HG02981 (cell line): ENCODE measurements around the gene JADE2.
A peak's percentile ranks its signal among the peaks of the same experiment; 100 is the strongest.
"Not testable (repeated sequence)": the region's sequence is repeated elsewhere in the genome, so short reads cannot be mapped to it uniquely, and the experiment has no call there.

Source experiments
- ATAC-seq: cut with Tn5 transposase; IDR thresholded peaks from one replicate; pipeline ENCODE4 v1.9.1; 2021; ENCODE audit warnings: mild to moderate bottlenecking, moderate library complexity; ENCODE audit not compliant: unreplicated experiment

The JADE2 gene

DNA sequence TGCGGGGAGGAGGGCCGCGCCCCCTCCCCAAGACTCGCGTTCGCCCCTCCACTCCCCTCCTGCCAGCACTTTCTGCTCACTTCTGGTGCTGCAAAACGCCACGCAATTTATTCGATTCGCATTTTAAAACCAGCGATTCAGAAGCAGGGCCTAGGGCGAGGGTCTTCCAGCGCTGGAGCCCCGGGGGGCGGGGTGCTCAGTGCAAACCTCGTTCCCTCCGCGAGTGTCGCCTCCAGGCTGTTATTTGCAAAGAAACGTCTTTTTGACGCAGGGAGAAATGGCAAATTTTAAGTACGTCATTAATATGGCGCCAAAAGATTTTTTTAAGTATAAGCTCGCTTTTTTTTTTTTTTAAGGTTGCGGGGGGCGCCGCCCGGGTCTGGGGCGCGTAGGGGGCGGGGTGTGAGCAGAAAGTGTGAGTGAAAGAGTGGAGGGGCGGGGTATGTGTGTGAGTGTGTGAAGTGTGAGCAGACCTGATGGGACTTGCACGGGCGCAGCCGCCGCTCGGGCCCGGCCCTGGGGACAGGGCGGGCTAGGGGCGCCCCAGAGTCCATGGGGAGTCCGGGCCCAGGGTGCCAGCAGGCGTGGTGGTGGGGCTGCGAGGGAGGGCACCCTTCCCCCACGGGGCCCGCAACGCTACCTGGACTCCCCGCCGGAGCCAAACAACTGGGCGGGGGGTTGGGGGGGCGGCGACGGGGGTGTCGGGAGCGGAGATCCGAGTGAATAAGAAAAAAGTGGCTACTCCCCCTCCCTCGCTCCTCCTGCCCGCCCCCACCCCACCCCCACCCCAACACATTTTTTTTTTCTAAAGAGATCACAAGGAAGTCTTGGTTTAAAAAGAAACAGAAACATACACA lies at the start of gene JADE2:
TSS of gene JADE2 (plus strand) at position 845 of the 857 bp plus-strand sequence. CDS start 10,188 bp downstream, outside the sequence.
- ATAC-seq = peak; percentile 35

DNA sequence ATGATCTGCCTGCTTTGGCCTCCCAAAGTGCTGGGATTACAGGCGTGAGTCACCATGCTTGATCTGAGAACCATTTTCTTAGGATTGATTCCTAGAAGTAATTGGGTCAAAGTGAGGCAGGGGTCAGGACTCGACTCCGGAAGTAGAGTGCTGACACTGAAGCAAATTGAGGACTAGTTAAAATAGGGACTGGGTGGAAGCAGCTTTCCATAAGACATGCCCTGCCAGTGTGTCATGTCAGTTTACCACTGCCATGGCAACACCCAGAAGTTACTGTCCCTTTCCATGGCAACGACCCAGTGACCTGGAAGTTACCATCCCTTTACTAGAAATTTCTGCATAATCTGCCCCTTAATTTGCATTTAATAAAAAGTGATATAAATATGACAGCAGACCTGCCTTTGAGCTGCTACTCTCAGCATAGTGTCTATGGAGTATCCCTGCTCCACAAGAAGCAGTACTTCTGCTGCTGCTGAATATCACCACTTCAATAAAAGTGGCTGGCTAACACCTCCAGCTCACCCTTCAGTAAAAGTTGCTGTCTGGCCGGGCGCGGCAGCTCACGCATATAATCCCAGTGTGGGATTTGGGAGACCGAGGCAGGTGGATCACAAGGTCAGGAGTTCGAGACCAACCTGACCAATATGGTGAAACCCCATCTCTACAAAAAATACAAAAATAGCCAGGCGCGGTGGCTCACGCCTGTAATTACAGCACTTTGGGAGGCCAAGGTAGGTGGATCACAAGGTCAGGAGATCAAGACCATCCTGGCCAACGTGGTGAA lies 47.8 kb upstream of the JADE2 start:
- no peak for ATAC-seq

DNA sequence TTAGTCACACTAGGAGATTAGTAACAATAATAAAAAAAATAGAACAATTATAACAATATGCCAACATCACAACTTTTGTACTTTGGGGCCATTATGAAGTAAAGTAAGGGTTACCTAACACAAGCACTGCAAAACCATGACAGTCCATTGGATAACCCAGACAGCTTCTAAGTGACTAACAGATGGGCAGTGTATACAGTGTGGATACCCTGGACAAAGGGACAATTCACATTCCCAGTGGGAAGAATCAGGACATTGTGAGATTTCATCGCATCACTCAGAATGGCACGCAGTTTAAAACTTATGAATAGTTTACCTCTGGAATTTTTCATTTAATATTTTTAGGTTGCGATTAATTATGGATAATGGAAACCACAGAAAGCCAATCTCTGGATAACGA lies 45.6 kb upstream of the JADE2 start:
- ATAC-seq = no peak

DNA sequence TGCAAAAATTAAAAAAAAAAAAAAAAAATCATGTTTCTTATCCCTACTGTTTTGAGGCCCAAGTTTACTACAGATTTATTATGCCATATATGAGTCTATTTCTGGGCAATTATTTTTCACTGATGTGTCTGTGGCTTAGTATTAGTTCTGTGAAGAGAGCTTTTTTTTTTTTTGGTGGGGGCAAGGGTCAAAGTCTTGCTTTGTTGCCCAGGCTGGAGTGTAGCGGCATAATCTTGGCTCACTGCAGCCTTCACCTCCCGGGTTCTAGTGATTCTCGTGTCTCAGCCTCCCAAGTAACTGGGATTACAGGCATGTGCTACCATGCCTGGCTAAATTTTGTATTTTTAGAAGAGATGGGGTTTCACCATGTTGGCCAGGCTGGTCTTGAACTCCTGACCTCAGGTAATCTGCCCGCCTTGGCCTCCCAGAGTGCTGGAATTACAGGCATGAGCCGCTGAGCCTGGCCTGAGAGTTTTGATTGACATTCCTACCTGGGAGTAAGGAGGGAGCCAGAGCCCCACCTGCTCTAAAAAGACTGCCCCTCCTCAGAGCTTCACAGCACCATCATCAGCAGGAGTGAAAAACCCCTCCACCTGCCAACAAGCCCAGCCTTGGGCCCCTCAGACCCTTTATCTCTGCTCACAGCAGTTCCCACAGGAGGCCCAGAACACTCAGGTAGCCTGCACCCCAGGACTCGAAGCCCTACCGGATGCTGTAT lies 36.1 kb upstream of the JADE2 start:
- ATAC-seq = no peak

DNA sequence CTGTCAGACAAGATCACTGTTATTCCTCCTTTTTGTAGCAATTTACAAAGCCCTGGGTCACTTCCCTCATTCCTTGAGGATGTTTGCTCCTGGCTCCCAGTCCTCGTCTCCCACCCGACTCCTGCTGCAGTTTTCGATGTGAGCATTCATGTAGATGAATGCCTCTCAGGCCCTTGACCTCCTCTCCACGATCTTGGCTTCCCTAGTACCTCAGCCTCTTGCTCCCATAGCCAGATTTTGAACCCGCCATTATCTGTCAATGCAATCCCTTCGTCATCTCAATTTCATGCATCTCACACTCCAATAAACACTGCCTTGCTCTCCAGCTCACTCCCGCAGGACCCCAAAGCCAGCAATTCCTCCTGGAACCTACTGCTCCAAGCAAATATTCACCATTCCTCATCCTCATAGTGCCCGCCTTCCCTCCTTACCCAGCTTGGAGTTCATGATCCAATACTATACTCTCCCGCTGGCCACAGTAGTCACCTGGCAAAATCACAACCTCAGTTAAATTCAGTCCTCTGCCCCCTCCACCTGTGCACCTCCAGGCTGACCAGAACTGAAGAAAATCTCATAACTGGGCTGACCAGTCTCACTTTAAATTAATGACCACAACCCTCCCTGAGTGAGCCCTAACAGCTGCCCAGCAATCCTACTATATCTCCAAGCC lies 35.1 kb upstream of the JADE2 start:
- no peak for ATAC-seq

DNA sequence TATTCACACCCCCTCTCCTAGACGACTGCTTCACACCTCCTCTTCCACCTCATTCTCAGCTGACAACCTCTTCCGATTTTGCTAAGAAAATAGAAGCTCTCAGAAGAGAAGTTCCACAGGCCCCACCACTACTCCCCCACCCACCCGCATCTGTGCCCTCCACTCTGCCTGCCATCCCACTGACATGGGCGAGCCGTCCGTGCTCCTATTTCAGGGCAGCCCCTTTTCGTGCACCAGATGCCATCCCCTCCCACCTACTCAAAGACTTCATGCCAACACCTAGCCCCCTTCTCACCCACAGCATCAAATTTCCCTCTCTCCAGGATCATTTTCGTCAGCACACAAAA lies 34.6 kb upstream of the JADE2 start:
- no peak for ATAC-seq

DNA sequence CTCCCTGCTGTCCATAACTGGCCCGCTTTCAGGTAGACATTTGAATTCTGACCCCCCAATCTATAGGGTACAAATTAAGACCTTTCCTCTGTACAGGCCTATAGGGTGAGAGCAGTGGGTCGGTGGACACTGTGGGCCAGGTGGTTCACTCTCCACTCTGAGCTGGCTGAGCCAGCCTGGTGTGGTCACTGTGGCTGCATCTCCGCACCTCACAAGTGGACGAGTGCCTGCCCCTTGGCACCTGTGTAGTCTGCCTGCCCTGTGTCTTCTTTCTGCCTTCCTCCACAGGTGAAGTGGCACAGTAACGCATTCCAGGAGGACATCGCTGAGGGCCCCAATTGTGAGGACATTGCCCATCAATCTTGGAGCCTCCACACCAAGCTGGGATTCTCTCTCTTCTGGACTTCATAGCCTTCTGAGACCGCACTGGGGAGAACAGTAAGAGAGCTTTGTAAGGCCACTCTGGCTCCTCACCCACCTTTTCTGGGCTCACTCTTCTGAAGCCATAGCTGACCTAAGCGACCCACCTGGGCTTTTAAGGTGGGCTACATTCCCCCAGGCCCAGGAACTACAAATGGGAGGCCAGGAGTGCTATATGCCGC lies 33.5 kb upstream of the JADE2 start:
- no peak for ATAC-seq

DNA sequence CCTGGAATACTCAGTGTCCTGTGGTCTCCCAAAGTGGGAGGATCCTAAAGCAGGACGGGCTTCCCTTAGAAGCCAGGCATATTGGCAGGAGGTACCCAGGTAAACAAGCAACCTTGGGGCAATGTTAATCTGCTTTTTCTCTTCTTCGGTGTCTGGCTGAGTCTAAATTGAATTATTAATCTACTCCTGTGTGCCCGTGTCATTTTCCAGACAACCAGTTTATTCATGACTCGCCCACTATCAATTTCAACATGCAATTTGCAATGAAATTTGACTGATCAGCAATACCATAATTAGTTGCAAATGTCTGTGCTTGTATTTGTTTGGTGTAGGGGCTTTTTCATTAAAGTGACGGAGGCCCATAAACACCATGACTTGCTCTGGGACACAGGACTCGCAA lies 32.9 kb upstream of the JADE2 start:
- ATAC-seq = no peak

DNA sequence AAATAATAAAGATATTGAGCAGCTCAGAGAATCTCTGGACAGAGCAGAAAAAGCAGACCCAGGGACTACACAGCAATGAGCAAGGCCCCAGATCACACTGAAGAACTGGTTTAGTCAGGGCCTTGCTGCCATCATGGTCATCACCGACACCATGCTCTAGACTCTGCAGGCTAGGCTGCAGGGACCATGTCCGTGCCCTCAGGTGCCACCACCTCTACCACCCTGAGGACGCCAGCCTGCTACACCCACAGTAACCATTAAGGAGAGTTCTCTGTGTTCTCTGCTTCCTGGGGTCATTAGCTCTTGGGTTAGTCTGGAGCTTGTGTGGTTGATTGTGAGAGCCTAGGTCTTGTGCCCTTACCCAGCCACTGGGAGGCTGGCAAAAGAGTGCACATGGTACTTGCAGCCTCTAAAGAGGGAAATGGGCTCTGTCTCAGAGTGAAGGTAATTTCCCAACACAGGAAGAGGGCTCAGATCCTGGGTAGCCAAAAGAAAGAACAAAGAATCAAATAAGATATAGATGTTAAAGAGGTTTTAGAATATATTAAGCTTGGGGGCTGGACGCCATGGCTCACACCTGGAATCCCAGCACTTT lies 31.9 kb upstream of the JADE2 start:
- ATAC-seq = no peak

DNA sequence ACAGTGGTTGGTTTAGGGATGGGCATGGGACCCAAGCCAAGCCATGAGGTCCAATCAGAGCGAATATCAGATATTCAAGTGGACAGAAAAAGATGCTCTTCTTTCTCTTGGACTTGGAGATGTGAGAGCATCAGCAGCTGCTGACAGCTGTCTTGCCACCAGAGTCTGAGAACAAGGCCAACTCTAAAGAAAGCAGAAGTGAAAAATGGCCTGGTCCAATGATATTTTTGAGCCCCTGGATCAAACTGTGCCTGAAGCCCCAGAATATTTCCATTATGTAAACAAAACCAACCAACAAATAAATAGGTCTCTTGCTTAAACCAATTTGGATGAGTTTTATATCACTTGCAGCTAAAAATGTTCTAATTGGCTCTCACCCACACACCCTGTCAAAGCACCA lies 30.7 kb upstream of the JADE2 start:
- ATAC-seq = no peak

DNA sequence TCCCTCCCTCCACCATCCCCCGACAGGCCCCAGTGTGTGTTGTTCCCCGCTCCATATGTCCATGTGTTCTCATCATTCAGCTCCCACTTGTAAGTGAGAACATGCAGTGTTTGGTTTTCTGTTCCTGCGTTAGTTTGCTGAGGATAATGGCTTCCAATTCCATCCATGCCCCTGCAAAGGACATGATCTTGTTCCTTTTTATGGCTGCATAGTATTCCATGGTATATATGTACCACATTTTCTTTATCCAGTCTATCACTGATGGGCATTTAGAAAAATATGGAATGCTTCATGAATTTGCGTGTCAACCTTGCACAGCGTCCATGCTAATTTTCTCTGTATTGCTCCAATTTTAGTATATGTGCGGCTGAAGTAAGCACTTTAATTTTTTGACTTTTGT lies 25.6 kb upstream of the JADE2 start:
- not testable (repeated sequence) for ATAC-seq

DNA sequence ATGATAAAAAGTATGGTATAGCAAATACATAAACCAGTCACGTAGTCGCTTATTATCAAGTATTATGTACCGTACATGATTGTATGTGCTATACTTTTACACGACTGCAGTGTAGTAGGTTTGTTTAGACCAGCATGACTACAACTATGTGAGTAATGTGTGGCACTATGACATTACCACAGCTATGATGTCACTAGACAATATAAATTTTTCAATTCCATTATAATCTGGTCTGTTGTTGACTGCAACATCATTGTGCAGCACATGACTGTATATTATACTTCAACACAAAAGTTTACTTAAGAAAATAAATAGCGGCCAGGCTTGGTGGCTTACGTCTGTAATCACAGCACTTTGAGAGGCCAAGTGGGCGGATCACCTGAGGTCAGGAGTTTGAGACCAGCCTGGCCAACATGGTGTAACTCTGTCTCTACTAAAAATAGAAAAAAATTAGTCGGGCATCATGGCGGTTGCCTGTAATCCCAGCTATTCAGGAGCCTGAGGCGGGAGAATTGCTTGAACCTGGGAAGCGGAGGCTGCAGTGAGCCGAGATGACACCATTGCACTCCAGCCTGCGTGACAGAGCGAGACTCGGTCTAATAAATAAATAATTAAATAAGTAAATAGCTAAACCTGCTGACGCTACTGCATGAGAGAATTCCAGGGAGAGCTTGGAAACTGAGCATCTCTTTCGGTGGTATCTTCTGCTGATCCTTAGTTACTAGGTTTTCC lies 24.6 kb upstream of the JADE2 start:
- no peak for ATAC-seq

DNA sequence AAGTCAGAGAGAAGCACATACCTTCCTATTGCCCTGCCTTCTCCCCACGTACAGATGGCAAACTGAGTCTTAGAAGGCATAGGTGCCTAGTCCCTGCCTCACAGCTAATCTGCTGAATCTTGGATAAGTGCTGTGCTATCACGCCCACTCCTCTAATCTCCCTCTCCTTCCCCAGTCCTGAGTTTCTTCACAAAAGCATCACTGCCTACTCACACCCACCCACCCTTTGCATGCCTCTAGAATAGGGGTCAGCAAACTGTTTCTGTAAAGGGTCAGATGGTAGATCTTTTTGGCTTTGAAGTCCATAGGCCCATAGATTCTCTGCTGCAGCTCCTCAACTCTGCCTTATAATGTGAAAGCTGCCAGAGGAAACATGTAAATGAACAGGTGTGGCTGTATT lies 23.2 kb upstream of the JADE2 start:
- ATAC-seq = no peak

DNA sequence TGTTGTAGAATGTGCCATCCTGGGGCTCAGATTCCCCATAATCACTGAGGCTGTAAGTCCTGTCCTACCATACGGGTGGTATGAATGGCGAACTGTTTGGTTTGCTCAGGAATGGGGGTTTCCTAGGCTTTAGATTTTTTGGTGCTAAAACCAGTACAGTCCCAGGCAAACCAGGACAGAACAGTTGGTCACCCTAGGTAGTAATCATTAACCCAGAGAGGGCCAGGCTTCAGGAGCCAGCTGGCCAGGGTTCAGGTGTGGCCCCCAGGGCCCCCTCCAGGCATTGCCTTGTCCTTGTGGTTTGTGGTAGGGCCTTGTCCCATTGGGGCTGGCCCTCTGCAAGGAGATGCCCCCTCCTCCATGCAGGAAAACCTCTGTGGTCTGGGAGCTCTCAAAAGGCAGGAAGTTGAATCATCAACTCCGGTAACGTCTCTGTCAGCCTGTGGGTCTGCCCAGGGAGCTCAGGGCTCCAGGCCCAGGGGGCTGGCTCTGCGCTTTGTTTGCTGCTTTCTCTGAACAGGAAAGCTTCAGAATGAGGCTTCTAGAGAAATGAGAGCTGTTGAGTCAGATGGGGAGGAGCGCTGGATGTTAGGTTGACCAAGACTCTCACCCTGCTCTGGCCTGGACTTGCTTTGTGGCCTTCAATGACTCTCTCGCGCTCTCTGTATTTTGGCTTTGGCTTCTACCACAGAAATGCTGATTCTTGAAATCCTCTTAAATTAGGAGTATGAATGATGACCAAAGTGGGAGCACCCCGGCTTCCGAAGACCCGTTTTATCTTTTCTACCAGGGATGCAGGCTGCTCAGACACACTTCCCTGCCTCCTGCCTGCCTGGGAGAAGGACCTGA lies 22.2 kb upstream of the JADE2 start:
- peak; percentile 86 for ATAC-seq

DNA sequence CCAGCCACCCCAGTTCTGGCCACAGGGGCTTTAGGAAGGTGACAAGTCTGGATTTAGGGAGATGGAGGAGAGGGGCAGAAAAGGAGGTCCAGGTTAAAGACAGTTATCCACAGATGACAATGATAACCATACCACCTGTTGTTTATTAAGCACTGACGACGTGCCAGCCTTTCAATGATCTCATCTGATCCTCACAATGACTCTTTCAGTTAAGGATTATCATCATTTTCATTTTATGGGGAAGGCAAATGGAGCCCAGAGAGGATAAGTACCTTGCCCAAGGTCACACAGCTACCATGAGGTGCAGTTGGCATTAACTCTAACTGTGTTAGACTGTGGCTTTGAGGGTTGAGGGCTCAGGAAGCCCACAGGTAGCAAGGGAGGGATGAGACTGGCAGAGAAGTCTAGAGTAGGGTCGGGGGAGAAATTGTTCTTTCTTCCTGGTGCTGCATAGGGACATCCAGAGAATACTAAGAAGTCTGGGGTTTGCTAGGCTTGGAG lies 21.5 kb upstream of the JADE2 start:
- no peak for ATAC-seq

DNA sequence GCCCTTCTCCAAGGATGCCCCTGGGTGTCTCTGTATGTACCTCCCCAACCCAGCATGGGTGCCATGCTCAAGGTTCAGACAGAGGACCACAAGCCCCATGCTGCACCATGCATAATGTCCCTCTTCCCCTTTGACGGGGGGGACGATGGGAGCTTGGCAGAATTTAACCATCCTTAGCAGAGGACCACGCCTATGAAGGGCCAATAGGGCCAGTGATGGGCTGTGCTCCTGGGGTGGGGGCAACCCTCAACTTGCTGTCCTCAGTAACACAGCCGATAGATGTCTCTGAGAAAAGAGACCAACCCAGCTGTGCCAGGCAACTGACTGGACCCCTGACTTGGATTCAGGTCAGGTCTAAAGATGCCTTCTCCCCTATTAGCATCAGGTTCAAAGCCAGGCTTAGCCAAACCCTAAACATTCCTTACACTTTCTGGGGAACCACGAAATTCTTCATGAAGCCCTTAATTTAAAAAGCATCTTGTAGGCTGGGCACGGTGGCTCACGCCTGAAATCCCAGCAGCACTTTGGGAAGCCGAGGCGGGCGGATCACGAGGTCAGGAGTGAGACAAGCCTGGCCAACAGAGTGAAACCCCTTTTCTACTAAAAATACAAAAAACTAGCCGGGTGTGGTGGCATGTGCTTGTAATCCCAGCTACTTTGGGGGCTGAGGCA lies 20.7 kb upstream of the JADE2 start:
- no peak for ATAC-seq

DNA sequence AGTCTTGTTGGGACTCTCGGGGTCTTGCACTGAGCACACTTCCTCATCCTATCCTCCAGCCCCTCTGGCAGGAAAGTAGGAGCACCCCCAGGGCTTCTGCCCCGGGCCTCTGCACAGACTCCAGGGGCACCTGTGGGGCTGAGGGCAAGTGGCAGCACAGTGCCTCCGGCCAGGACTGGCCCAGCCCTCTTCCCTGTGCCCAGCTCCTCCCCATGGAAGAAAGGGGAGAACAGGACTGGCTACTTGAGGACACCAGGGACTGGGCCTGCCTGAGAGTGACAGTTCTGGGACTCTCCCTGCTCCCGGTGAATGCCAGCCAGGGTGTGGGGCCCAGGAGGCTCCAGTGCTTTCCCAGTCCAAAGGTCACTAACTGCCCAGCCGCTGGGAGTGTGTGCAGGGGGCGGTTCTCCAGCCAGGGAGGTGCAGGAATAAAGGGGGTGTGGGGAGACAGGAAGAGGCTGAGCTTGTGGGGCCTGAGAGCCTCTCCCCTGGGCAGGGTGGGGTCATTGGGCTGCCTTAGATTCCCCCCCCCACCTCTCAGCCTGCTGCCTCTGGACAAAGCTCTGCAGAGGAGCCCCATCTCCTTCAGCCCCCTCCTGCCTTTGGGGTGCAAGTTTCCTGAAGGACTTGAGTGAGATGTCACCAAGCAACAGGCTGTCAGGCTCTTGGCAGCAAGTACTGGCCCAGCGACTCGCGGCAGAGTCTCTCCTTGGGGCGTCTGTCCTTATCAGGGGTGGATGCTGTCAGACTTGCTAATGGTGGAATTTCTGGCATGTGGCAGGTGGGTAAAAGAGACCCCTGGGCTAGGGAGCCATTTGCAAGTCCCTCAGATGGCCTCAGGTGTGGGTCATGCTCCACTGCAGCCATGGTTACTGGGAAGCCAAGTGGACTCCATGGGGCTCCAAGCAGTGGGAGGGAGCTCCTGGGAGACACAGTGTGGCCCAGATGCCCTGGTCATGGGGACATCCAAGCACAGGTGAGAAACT lies 19.1 kb upstream of the JADE2 start:
- ATAC-seq = no peak
